Coronary artery (tissue), 2 donors: ENCODE data around the gene MEIS2.
A peak's percentile ranks its signal among the peaks of the same experiment; 100 is the strongest.

Source experiments
- DNase-seq: peaks from one replicate; pipeline ENCODE4 v3.0.0-alpha.2; 2017; ENCODE audit warnings: low spot score
- H3K27ac ChIP-seq, 2 donors: fragments of 200-600 bp; sonication (generic); one replicate each; pipeline ENCODE4 v1.5.1; 2016 to 2019
- H3K4me3 ChIP-seq: fragments of 200-600 bp; sonication (generic); 2 replicates; pipeline ENCODE4 v1.5.1; 2016; ENCODE audit warnings: mild to moderate bottlenecking, moderate library complexity
- TF ChIP-seq, protein P1 (sequence below): fragments of 200-600 bp; sonication (generic); IDR thresholded peaks from one replicate; pipeline ENCODE4 v1.5.1; 2019; ENCODE audit warnings: antibody characterized with exemption

MEIS2 gene

GRCh38 chr15:36886191-36886590 lies 214.2 kb downstream of the MEIS2 start:
- Histone ChIP-seq H3K27ac (peak overlapping the region in 1 of 2 donors; percentile 13), H3K4me3 (no peak overlapping the region)
- TF ChIP-seq, protein P1, sequence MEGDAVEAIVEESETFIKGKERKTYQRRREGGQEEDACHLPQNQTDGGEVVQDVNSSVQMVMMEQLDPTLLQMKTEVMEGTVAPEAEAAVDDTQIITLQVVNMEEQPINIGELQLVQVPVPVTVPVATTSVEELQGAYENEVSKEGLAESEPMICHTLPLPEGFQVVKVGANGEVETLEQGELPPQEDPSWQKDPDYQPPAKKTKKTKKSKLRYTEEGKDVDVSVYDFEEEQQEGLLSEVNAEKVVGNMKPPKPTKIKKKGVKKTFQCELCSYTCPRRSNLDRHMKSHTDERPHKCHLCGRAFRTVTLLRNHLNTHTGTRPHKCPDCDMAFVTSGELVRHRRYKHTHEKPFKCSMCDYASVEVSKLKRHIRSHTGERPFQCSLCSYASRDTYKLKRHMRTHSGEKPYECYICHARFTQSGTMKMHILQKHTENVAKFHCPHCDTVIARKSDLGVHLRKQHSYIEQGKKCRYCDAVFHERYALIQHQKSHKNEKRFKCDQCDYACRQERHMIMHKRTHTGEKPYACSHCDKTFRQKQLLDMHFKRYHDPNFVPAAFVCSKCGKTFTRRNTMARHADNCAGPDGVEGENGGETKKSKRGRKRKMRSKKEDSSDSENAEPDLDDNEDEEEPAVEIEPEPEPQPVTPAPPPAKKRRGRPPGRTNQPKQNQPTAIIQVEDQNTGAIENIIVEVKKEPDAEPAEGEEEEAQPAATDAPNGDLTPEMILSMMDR: no peak
- no peak for DNase-seq

DNA sequence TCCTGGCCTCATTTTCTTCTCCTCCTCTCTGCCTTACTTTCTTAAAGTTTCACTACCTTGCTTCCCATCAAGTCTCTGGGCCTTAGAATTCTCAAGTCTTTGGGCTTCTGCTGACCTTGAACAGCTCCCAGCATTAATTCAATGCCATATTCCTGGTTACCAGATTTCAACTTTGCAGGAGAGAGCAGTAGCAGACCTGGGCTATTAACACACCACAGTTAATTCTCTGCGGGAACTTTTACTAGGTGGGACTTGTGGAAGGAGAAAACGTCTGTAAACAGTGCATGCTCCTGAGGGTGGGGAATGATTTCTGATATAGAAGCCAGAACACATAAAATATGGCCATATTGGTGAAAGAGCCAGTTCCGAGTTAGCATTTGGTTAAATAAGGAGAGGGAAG lies 214.6 kb downstream of the MEIS2 start:
- no peak for DNase-seq
- TF ChIP-seq, protein P1: no peak
- no peak overlapping the region for H3K4me3 ChIP-seq
- H3K27ac ChIP-seq: peak overlapping the region in 1 of 2 donors; percentile 13

GRCh38 chr15:36884936-36885635 lies 215.3 kb downstream of the MEIS2 start:
- TF ChIP-seq, protein P1: no peak
- no peak for DNase-seq

GRCh38 chr15:36884518-36884875 lies 215.9 kb downstream of the MEIS2 start:
- no peak for DNase-seq
- Histone ChIP-seq H3K27ac (no peak overlapping the region), H3K4me3 (peak overlapping the region; percentile 64)
- TF ChIP-seq, protein P1: no peak

More at GRCh38 chr15:36884936-36885635, 215.3 kb downstream of the MEIS2 start:
- Histone ChIP-seq H3K4me3 (no peak overlapping the region), H3K27ac (no peak overlapping the region)

GRCh38 chr15:36883713-36884517 lies 216.4 kb downstream of the MEIS2 start:
- Histone ChIP-seq H3K27ac (peak overlapping the region in 1 of 2 donors; percentile 11), H3K4me3 (peak overlapping the region; percentile 64)
- TF ChIP-seq, protein P1: peak; percentile 80
- DNase-seq: peak; percentile 87

DNA sequence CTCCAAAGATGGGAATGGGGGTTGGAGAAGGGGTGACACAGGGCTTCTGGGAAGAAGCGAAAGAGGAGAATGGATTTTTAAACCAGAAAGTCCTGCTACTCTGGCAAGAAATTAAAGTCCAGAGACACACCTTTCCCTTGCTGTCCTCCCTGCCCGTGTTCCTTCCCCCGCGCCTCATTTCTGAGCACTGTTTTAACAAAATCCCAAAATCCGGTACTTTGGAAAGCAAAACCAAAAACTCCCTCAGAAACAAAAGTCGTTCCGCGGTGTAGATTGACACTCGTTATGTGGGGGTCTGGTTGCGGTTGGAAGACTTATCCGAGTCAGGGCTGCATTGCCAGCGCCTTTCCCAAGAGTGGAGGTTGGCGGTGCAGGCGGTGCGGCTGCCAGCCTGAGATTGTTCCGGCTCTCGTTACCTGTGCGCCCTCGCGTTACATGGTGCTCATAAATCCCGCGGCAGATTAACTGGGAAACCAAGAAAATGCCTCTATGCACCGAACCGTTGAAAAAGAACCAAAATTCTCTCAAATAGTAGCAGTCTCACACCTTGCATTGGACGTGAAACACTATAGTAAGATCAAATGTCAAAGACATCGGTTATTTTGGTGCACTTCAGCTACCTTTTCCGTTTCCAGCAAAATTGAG lies 217.7 kb downstream of the MEIS2 start:
- Histone ChIP-seq H3K27ac (no peak overlapping the region), H3K4me3 (peak overlapping the region; percentile 64)
- no peak for DNase-seq
- TF ChIP-seq, protein P1: no peak
